ENCODE results near the gene TPSD1. TPM values are rescaled to one million over a fixed set of nuclear protein-coding genes. Genes with fewer than 3 reads are reported as not detected.
"Not testable (repeated sequence)": the region's sequence is repeated elsewhere in the genome, so short reads cannot be mapped to it uniquely, and the experiment has no call there.

TPSD1 gene
- polyA plus RNA-seq, 1 of the 3 experiments (the other 2 are of a cell fraction) = not detected

DNA sequence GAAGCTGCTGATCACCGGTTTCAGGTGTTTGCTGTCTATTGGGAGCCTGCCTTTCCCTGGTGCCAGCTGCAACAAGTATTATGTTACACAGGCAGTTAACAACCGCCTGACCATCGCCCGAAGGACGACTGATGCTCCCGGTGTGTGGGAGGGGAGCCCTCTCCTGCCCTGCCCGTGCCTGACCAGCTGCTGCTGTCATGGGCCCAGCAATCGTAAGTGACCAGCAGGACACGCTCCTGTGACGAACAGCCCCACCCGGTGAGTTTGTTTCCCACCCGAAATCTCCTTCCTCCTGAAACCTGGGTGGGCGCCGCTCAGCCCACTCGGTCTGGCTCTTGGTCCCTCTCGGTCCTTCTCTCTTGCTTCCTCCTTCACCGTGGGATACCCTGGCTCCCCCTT lies 35.7 kb downstream of the TPSD1 start:
- Histone ChIP-seq H3K36me3 (replicated peaks in 1 of 2; ENCODE audit: control insufficient read depth in 1 of 2, insufficient read depth in 2 of 2, low read length in 1 of 2) (no peaks in the 10 kb centered on the region), H4K20me1 (ENCODE audit: insufficient read depth) (no peaks in the 10 kb centered on the region), H3K27me3 (ENCODE audit: insufficient read depth) (peaks cover 53% of the 10 kb centered on the region), H3K4me3 (ENCODE audit: low read depth in 2 of 2, low read length in 1 of 2) (no peak overlapping the region), H3K79me2 (ENCODE audit: insufficient read depth) (no peaks in the 10 kb centered on the region), H3K27ac (ENCODE audit: low read depth in 2 of 2, low read length in 1 of 2) (no peak overlapping the region), H3K9me3 (no peaks in the 10 kb centered on the region), H3K4me1 (ENCODE audit: control insufficient read depth in 1 of 2, insufficient read depth in 2 of 2, low read depth in 1 of 2, low read length in 1 of 2) (peaks cover 0 to 8% of the 10 kb centered on the region in 2 experiments; a peak in 1 of 4 replicates), H3K9me2 (no peaks in the 10 kb centered on the region), H2AFZ (ENCODE audit: low read depth) (no peak overlapping the region), H3F3A (replicated peaks; ENCODE audit: insufficient read depth) (no peaks in the 10 kb centered on the region), H3K4me2 (no peak overlapping the region), H3K9ac (no peak overlapping the region)
- POLR2A ChIA-PET = no interaction called here
- CTCF ChIA-PET = interaction anchor here (0.9 to 6.5 kb wide), 2 partner anchors 9 to 46 kb away, joined by 3 to 60 read pairs; no protein-coding TSS in a partner anchor
- 38% methylated on average over 8 of the region's 17 CpGs for WGBS (ENCODE audit: low lambda C conversion rate)
- TF ChIP-seq MXI1 (IDR thresholded peaks at IDR 0.05; ENCODE audit: low read depth, low read length) = no peak
- TF ChIP-seq GATA2 (CRISPR knock-in tag; IDR thresholded peaks at IDR 0.05) = no peak
- no peak for TF ChIP-seq RFX5 (IDR thresholded peaks at IDR 0.05; ENCODE audit: low read length)
- TF ChIP-seq, protein P1, sequence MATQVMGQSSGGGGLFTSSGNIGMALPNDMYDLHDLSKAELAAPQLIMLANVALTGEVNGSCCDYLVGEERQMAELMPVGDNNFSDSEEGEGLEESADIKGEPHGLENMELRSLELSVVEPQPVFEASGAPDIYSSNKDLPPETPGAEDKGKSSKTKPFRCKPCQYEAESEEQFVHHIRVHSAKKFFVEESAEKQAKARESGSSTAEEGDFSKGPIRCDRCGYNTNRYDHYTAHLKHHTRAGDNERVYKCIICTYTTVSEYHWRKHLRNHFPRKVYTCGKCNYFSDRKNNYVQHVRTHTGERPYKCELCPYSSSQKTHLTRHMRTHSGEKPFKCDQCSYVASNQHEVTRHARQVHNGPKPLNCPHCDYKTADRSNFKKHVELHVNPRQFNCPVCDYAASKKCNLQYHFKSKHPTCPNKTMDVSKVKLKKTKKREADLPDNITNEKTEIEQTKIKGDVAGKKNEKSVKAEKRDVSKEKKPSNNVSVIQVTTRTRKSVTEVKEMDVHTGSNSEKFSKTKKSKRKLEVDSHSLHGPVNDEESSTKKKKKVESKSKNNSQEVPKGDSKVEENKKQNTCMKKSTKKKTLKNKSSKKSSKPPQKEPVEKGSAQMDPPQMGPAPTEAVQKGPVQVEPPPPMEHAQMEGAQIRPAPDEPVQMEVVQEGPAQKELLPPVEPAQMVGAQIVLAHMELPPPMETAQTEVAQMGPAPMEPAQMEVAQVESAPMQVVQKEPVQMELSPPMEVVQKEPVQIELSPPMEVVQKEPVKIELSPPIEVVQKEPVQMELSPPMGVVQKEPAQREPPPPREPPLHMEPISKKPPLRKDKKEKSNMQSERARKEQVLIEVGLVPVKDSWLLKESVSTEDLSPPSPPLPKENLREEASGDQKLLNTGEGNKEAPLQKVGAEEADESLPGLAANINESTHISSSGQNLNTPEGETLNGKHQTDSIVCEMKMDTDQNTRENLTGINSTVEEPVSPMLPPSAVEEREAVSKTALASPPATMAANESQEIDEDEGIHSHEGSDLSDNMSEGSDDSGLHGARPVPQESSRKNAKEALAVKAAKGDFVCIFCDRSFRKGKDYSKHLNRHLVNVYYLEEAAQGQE (IDR thresholded peaks at IDR 0.05; ENCODE audit: low read depth, low read length) = no peak
- TF ChIP-seq TAF1 (IDR thresholded peaks at IDR 0.05; ENCODE audit: borderline replicate concordance, low read depth, low read length) = no peak
- no peak for TF ChIP-seq JUND (IDR thresholded peaks at IDR 0.05)
- TF ChIP-seq EP300 (IDR thresholded peaks at IDR 0.05; ENCODE audit: borderline replicate concordance in 1 of 2, low read depth in 1 of 2, low read length in 1 of 2) = no peak
- no peak for TF ChIP-seq NFIC (IDR thresholded peaks at IDR 0.05; ENCODE audit: borderline replicate concordance)
- TF ChIP-seq FOXJ3 (CRISPR knock-in tag; IDR thresholded peaks at IDR 0.05) = no peak
- TF ChIP-seq TEAD4 (IDR thresholded peaks at IDR 0.05; ENCODE audit: borderline replicate concordance, insufficient read depth) = no peak
- TF ChIP-seq, protein P2, sequence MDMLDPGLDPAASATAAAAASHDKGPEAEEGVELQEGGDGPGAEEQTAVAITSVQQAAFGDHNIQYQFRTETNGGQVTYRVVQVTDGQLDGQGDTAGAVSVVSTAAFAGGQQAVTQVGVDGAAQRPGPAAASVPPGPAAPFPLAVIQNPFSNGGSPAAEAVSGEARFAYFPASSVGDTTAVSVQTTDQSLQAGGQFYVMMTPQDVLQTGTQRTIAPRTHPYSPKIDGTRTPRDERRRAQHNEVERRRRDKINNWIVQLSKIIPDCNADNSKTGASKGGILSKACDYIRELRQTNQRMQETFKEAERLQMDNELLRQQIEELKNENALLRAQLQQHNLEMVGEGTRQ (IDR thresholded peaks at IDR 0.05; ENCODE audit: borderline replicate concordance, low read depth, low read length) = no peak
- no peak for TF ChIP-seq TCF12 (IDR thresholded peaks at IDR 0.05)
- TF ChIP-seq MEF2A (IDR thresholded peaks at IDR 0.05; ENCODE audit: borderline replicate concordance, low read depth) = no peak
- DNase-seq = no peak

DNA sequence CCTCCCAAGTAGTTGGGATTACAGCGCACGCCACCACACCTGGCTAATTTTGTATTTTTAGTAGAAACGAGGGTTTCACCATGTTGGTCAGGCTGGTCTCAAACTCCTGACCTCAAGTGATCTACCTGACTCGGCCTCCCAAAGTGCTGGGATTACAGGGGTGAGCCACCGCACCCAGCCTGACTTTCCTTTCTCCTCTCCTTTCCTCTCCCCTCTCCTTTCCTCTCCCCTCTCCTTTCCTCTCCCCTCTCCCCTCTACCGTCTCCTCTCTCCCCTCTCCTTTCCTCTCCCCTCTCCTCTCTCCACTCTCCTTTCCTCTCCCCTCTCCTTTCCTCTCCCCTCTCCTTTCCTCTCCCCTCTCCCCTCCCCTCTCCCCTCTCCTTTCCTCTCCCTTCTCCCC lies 36.3 kb downstream of the TPSD1 start:
- H3K9me3 ChIP-seq; H3K79me2 ChIP-seq (ENCODE audit: insufficient read depth); H3K36me3 ChIP-seq (replicated peaks in 1 of 2; ENCODE audit: control insufficient read depth in 1 of 2, insufficient read depth in 2 of 2, low read length in 1 of 2); H3K9me2 ChIP-seq; H3K4me2 ChIP-seq; H2AFZ ChIP-seq (ENCODE audit: low read depth); H3K4me3 ChIP-seq (ENCODE audit: low read depth in 2 of 2, low read length in 1 of 2); POLR2A ChIA-PET; H3K27ac ChIP-seq (ENCODE audit: low read depth in 2 of 2, low read length in 1 of 2); DNase-seq; H4K20me1 ChIP-seq (ENCODE audit: insufficient read depth); H3K4me1 ChIP-seq (ENCODE audit: control insufficient read depth in 1 of 2, insufficient read depth in 2 of 2, low read depth in 1 of 2, low read length in 1 of 2); H3K9ac ChIP-seq; H3F3A ChIP-seq (replicated peaks; ENCODE audit: insufficient read depth): not testable (repeated sequence)
- peaks cover 47% of the 10 kb centered on the region for H3K27me3 ChIP-seq (ENCODE audit: insufficient read depth)
- 61% methylated on average over 6 of the region's 6 CpGs for WGBS (ENCODE audit: low lambda C conversion rate)
- CTCF ChIA-PET = interaction anchor here (6.5 kb wide), 1 partner anchor 8 kb away, joined by 60 read pairs; no protein-coding TSS in a partner anchor

DNA sequence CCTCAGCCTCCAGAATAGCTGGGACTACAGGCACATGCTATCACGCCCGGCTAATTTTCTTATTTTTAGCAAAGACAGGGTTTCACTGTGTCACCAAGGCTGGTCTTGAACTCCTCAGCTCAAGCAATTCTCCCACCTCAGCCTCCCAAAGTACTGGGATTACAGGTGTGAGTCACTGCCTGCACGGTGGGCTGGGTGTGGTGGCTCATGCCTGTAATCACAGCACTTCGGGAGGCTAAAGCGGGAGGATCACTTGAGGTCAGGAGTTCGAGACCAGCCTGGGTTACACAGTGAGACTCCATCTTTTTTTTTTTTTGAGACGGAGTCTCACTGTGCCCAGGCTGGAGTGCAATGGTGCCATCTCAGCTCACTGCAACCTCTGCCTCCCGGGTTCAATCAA lies 36.9 kb downstream of the TPSD1 start:
- H2AFZ ChIP-seq (ENCODE audit: low read depth); H4K20me1 ChIP-seq (ENCODE audit: insufficient read depth); H3K36me3 ChIP-seq (replicated peaks in 1 of 2; ENCODE audit: control insufficient read depth in 1 of 2, insufficient read depth in 2 of 2, low read length in 1 of 2); H3K4me2 ChIP-seq; H3K27ac ChIP-seq (ENCODE audit: low read depth in 2 of 2, low read length in 1 of 2); H3K9me2 ChIP-seq; H3K79me2 ChIP-seq (ENCODE audit: insufficient read depth); DNase-seq; H3K4me3 ChIP-seq (ENCODE audit: low read depth in 2 of 2, low read length in 1 of 2); POLR2A ChIA-PET; H3K9me3 ChIP-seq; H3K9ac ChIP-seq; H3K4me1 ChIP-seq (ENCODE audit: control insufficient read depth in 1 of 2, insufficient read depth in 2 of 2, low read depth in 1 of 2, low read length in 1 of 2); H3F3A ChIP-seq (replicated peaks; ENCODE audit: insufficient read depth): not testable (repeated sequence)
- H3K27me3 ChIP-seq (ENCODE audit: insufficient read depth) = peaks cover 41% of the 10 kb centered on the region
- WGBS (ENCODE audit: low lambda C conversion rate) = 44% methylated on average over 8 of the region's 8 CpGs
- CTCF ChIA-PET = interaction anchor here (1.4 kb wide), 1 partner anchor 45 kb away, joined by 3 read pairs; no protein-coding TSS in a partner anchor
